Spleen (tissue), 13 donors: Measurements from ENCODE around the gene DCUN1D5. TPM values are rescaled to one million over a fixed set of nuclear protein-coding genes. Genes with fewer than 3 reads are reported as not detected.

Experiments used
- DNase-seq: peaks from one replicate; pipeline ENCODE4 v3.0.0-alpha.2; 2020
- H3K27ac ChIP-seq, 8 donors: fragments of 200-600 bp; sonication (generic) in 7 of 8; 1 replicate in 4 of 8; 2 replicates in 4 of 8; pipeline versions ENCODE4 v1.5.0 to v1.8.0; 2016 to 2021; ENCODE audit warnings: inconsistent platforms in 4 of 8, mild to moderate bottlenecking in 4 of 8, moderate library complexity in 1 of 8
- H3K27me3 ChIP-seq, 7 donors: fragments of 200-600 bp; sonication (generic) in 6 of 7; replicated peaks in 1 of 7; 1 replicate in 4 of 7; 2 replicates in 3 of 7; pipeline versions ENCODE4 v1.5.0 to v1.8.0; 2016 to 2021; ENCODE audit warnings: inconsistent platforms in 3 of 7, mild to moderate bottlenecking in 1 of 7
- H3K36me3 ChIP-seq, 6 donors: fragments of 200-600 bp; sonication (generic) in 5 of 6; 1 replicate in 4 of 6; 2 replicates in 2 of 6; pipeline versions ENCODE4 v1.5.0 to v1.8.0; 2016 to 2021; ENCODE audit warnings: inconsistent platforms in 2 of 6
- H3K4me1 ChIP-seq, 6 donors: fragments of 200-600 bp; sonication (generic) in 5 of 6; 1 replicate in 3 of 6; 2 replicates in 3 of 6; pipeline versions ENCODE4 v1.5.0 to v1.8.0; 2016 to 2021; ENCODE audit warnings: inconsistent platforms in 3 of 6
- H3K4me3 ChIP-seq, 8 donors: fragments of 200-600 bp; sonication (generic) in 7 of 8; 1 replicate in 4 of 8; 2 replicates in 4 of 8; pipeline versions ENCODE4 v1.5.0 to v1.8.0; 2016 to 2021; ENCODE audit warnings: inconsistent platforms in 4 of 8, mild to moderate bottlenecking in 4 of 8, moderate library complexity in 2 of 8
- H3K9me3 ChIP-seq, 8 donors: fragments of 200-600 bp; sonication (generic) in 7 of 8; 1 replicate in 4 of 8; 2 replicates in 4 of 8; pipeline versions ENCODE4 v1.5.0 to v1.8.0; 2016 to 2021; ENCODE audit warnings: inconsistent platforms in 4 of 8
- POLR2A ChIP-seq, 3 donors: fragments of 450-650 bp; IDR thresholded peaks; one replicate each; pipeline ENCODE4 v1.5.1; 2017; ENCODE audit warnings: antibody characterized with exemption in 3 of 3, mild to moderate bottlenecking in 1 of 3
- POLR2AphosphoS5 ChIP-seq, 3 donors: sonication (generic); formaldehyde crosslinking; IDR thresholded peaks; one replicate each; pipeline ENCODE4 v1.5.1; 2017; ENCODE audit warnings: antibody characterized with exemption in 3 of 3
- WGBS, 5 donors: extraction: QIAGEN DNeasy Blood & Tissue Kit in 3 of 5; methylation state at CpG; one replicate each; pipeline versions ENCODE4 v1.1.5 to v1.1.7; 2013 to 2018; 5-methylcytosine and 5-hydroxymethylcytosine counted together
- intact Hi-C: fragments of 100-400 bp; cut with DNase I; formaldehyde crosslinking; loops from one replicate; pipeline ENCODE4 v1.15.0; 2023; ENCODE audit warnings: low total_unique reads
- long read RNA-seq, 2 donors: transcript quantifications; one replicate each; lab custom pipeline, GENCODE V29; 2026
- polyA plus RNA-seq, 3 donors: library from polyadenylated mRNA; stranded (reverse); fragments of 200-250 nt; gene quantifications; one replicate each; pipeline ENCODE4 v1.2.1, GENCODE V29; 2013
- total RNA-seq, 7 donors: library from RNA; depleted of rRNA in 3 of 7; stranded (reverse); fragments of >200 nt in 3 of 7; fragmentation: NEBNext Ultra II Directional in 4 of 7; extraction: Animal tissue kit (Norgen Biotek cat#: 25700) in 4 of 7; gene quantifications; one replicate each; pipeline versions ENCODE4 v1.1.0 to v1.2.1, GENCODE V29; 2016 to 2021
- TF ChIP-seq, protein P1 (sequence below), 11 experiments: fragments of 200-600 bp in 7 of 11; fragments of 450-650 bp in 4 of 11; sonication (generic) in 4 of 11; IDR thresholded peaks in 8 of 11; conservative IDR thresholded peaks in 3 of 11; 1 replicate in 7 of 11; 2 replicates in 4 of 11; pipeline versions ENCODE4 v1.4.0 to v1.8.0; 2016 to 2021; ENCODE audit warnings: antibody characterized with exemption in 11 of 11, inconsistent platforms in 4 of 11, mild to moderate bottlenecking in 1 of 11
- donor health status: healthy with polysubstance abuse.
- donor health status: DM: no; HTN: no; CAD: no; lungs with moderate emphysema.
- donor health status: DM: no; HTN: no; CAD: no.
- donor health status: Bipolar disorder and iron deficiency.
- donor health status: healthy.
- donor health status: DM: no; HTN: no; CAD: no.
- donor health status: DM: yes; HTN: yes; CAD: no.

Gene DCUN1D5
- total RNA-seq (10 to 100 TPM; 17.3 to 33.0 (median 20.9) TPM), polyA plus RNA-seq (10 to 100 TPM; 12.3 to 17.8 (median 17.6) TPM)
- long read RNA-seq, donor 1, transcript DCUN1D5-201 (8 exons, 1,337 nt), result major isoform, 11 of 11 reads
- long read RNA-seq, donor 1, partial matches to known transcripts, result 0 of 11 reads
- long read RNA-seq, donor 1, other reads (novel, unspliced or antisense), result 0 of 11 reads
- long read RNA-seq, donor 2, transcript DCUN1D5-201 (8 exons, 1,337 nt), result major isoform, 11 of 11 reads
- long read RNA-seq, donor 2, partial matches to known transcripts, result 0 of 11 reads
- long read RNA-seq, donor 2, other reads (novel, unspliced or antisense), result 0 of 11 reads

GRCh38 chr11:103091801-103092524 lies at the start of gene DCUN1D5:
Gene DCUN1D5 (minus strand): TSS chr11:103092160. CDS start chr11:103091872, 288 bp downstream.
- 0 to 1% (median 0%) methylated on average over 38 to 54 of the region's 54 CpGs for WGBS, 5 donors
- intact Hi-C loops, result no loop called here

DNA sequence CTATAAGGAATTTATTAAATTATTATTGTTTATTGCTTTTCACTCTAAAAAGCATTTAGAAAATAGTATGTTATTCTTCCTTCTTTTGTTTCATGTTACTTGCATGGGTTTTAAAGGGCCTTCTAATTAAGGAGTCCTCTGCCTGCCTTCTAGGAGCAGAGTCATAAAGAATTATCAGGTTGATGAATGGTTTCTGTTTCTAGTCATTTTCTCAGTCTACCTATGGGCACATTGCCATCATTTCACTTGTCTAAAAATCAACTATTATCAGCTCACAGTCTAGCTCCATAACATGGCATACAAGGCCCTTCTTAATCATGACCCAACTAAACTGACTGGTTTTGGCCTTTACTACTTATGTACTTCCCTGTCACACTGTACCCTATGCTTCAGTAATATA lies 33.5 kb upstream of the DCUN1D5 start:
- no peak for DNase-seq
- H3K36me3 ChIP-seq, result peaks cover 0 to 19% (median 5%) of the 10 kb centered on the region in 6 donors
- no peak overlapping the region for H3K4me3 ChIP-seq
- no peaks in the 10 kb centered on the region for H3K4me1 ChIP-seq
- no peaks in the 10 kb centered on the region for H3K27me3 ChIP-seq
- H3K9me3 ChIP-seq, result no peaks in the 10 kb centered on the region
- intact Hi-C loops, result no loop called here
- H3K27ac ChIP-seq, result no peak overlapping the region
- no peak for TF ChIP-seq POLR2A (IDR thresholded peaks at IDR 0.05)

More at GRCh38 chr11:103091801-103092524, at the start of gene DCUN1D5:
- H3K27ac ChIP-seq, result peak within 1 kb of the TSS; percentile 61 to 92 (median 87)
- H3K27me3 ChIP-seq, result peaks cover 0 to 19% (median 0%) of the 10 kb centered on the region in 7 donors
- TF ChIP-seq POLR2A (IDR thresholded peaks at IDR 0.05) (peak in 1 of 3 donors; percentile 32), POLR2AphosphoS5 (IDR thresholded peaks at IDR 0.05) (peak; percentile 93 to 95 (median 94))
- TF ChIP-seq, protein P1, sequence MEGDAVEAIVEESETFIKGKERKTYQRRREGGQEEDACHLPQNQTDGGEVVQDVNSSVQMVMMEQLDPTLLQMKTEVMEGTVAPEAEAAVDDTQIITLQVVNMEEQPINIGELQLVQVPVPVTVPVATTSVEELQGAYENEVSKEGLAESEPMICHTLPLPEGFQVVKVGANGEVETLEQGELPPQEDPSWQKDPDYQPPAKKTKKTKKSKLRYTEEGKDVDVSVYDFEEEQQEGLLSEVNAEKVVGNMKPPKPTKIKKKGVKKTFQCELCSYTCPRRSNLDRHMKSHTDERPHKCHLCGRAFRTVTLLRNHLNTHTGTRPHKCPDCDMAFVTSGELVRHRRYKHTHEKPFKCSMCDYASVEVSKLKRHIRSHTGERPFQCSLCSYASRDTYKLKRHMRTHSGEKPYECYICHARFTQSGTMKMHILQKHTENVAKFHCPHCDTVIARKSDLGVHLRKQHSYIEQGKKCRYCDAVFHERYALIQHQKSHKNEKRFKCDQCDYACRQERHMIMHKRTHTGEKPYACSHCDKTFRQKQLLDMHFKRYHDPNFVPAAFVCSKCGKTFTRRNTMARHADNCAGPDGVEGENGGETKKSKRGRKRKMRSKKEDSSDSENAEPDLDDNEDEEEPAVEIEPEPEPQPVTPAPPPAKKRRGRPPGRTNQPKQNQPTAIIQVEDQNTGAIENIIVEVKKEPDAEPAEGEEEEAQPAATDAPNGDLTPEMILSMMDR (IDR thresholded peaks at IDR 0.05 in 8 of 11, conservative IDR thresholded peaks at IDR 0.05 in 3 of 11), result peak in 1 of 11 experiments; percentile 6
- H3K36me3 ChIP-seq, result peaks cover 0 to 10% (median 3%) of the 10 kb centered on the region in 6 donors
- no peaks in the 10 kb centered on the region for H3K9me3 ChIP-seq
- DNase-seq, result peak; percentile 100
- H3K4me3 ChIP-seq, result peak within 1 kb of the TSS; percentile 42 to 94 (median 89)
- H3K4me1 ChIP-seq, result peaks cover 16 to 40% (median 34%) of the 10 kb centered on the region in 6 donors

GRCh38 chr11:103114836-103115235 lies 22.9 kb upstream of the DCUN1D5 start:
- no peaks in the 10 kb centered on the region for H3K27me3 ChIP-seq
- WGBS, 5 donors, result 91 to 97% (median 94%) methylated on average over 4 of the region's 4 CpGs
- H3K9me3 ChIP-seq, result no peaks in the 10 kb centered on the region

GRCh38 chr11:103112364-103112763 lies 20.4 kb upstream of the DCUN1D5 start:
- Histone ChIP-seq H3K36me3 (no peaks in the 10 kb centered on the region), H3K4me3 (no peak overlapping the region), H3K27me3 (no peaks in the 10 kb centered on the region), H3K4me1 (peaks cover 3 to 24% (median 15%) of the 10 kb centered on the region in 6 donors), H3K27ac (no peak overlapping the region), H3K9me3 (no peaks in the 10 kb centered on the region)
- WGBS, 5 donors, result 82 to 98% (median 93%) methylated on average over 1 of the region's 1 CpG
- intact Hi-C loops, result no loop called here
- TF ChIP-seq, protein P1 (IDR thresholded peaks at IDR 0.05 in 8 of 11, conservative IDR thresholded peaks at IDR 0.05 in 3 of 11), result no peak
- TF ChIP-seq POLR2AphosphoS5 (IDR thresholded peaks at IDR 0.05), result no peak
- no peak for TF ChIP-seq POLR2A (IDR thresholded peaks at IDR 0.05)
- no peak for DNase-seq

More at GRCh38 chr11:103114836-103115235, 22.9 kb upstream of the DCUN1D5 start:
- no peak overlapping the region for H3K27ac ChIP-seq
- TF ChIP-seq POLR2A (IDR thresholded peaks at IDR 0.05) (no peak), POLR2AphosphoS5 (IDR thresholded peaks at IDR 0.05) (no peak)
- TF ChIP-seq, protein P1 (IDR thresholded peaks at IDR 0.05 in 8 of 11, conservative IDR thresholded peaks at IDR 0.05 in 3 of 11), result no peak
- intact Hi-C loops, result no loop called here
- DNase-seq, result no peak
- H3K36me3 ChIP-seq, result peaks cover 0 to 4% (median 0%) of the 10 kb centered on the region in 6 donors
- no peak overlapping the region for H3K4me3 ChIP-seq
- H3K4me1 ChIP-seq, result peaks cover 0 to 9% (median 5%) of the 10 kb centered on the region in 6 donors
